Stimulated activated CD4-positive, alpha-beta T cell treated with anti-CD3 and anti-CD28 coated beads, Interleukin-12 subunit alpha, Interleukin-12 subunit beta, amount 100 ng/mL, for 24 hours (primary cell): ENCODE results near the gene GSTA1.
"Not testable (repeated sequence)": the region's sequence is repeated elsewhere in the genome, so short reads cannot be mapped to it uniquely, and the experiment has no call there.

Experiments
- DNase-seq, 2 experiments: peaks; one replicate each; pipeline ENCODE4 v3.0.0-alpha.2; 2020; ENCODE audit warnings: low read depth in 2 of 2

Gene GSTA1

GRCh38 chr6:52808660-52809059, 5.0 kb upstream of the GSTA1 start:
- no peak for DNase-seq

DNA sequence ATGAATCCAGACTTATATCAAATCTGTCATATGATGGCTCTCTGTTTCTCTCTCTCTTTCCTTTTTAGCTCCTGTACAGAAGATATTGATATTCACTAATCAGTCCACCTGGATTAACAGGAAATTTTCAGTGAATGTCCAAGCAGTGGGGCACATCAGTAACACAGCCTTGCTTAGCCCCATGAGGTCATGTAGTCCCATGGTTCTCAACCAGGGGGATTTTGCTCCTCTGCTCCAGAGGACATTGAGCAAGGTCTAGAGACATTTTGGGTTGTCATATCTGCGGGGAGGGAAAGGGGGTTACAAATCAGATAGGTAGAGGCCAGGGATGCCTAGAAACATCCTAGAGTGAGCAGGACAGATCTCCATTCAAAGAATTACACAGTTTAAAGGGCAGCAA, 810 bp downstream of the GSTA1 start:
- no peak for DNase-seq

GRCh38 chr6:52801188-52801841, 2.3 kb downstream of the GSTA1 start:
- DNase-seq = no peak

- not testable (repeated sequence) for DNase-seq
Measured at GRCh38 chr6:52799272-52799671, 4.3 kb downstream of the GSTA1 start.

DNA sequence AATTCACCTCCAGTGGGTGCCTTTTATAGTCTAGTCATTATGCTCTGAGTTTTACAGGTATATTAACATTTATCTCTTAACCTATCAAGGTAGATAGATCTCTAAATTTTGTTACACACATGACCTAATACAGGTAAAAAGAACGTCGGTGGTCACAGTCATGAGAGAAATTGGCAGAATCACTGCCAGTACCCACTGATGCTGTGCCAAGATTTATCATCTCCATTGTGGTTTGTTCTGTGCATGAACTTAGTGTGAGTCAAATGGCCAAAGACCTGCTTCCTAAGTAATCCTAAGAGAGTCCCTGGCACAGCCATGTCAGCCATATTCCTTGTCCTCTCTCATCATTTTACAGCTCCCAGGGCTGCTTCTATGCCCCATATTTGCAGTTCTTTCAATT, 9.2 kb downstream of the GSTA1 start:
- DNase-seq = not testable (repeated sequence)

DNA sequence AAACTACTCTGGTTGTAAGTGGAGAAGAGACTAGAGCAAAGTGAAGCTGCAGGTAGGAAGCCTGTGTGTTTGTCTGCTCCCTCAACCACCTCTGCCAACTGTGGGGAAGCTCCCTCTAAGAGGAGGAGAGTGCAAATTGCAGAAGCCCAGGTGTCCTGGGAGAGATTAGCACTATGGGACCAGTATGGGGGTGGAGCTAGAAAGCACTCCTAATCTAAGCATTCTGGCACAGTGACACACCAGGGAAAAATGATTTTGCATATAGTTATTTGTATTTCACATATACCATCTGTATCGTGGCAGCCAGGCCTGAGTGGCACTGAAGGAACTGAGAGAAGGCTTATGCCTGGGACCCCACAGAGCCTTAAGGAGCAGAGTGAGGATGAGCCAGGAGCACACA, 12.8 kb downstream of the GSTA1 start:
- no peak for DNase-seq

- DNase-seq = not testable (repeated sequence)
Measured at GRCh38 chr6:52789658-52790057, 14.0 kb downstream of the GSTA1 start.

- no peak for DNase-seq
Measured at GRCh38 chr6:52788478-52788877, 15.1 kb downstream of the GSTA1 start.

GRCh38 chr6:52787917-52788316, 15.7 kb downstream of the GSTA1 start:
- no peak for DNase-seq

- no peak for DNase-seq
Measured at GRCh38 chr6:52786249-52786956, 17.2 kb downstream of the GSTA1 start.

DNA sequence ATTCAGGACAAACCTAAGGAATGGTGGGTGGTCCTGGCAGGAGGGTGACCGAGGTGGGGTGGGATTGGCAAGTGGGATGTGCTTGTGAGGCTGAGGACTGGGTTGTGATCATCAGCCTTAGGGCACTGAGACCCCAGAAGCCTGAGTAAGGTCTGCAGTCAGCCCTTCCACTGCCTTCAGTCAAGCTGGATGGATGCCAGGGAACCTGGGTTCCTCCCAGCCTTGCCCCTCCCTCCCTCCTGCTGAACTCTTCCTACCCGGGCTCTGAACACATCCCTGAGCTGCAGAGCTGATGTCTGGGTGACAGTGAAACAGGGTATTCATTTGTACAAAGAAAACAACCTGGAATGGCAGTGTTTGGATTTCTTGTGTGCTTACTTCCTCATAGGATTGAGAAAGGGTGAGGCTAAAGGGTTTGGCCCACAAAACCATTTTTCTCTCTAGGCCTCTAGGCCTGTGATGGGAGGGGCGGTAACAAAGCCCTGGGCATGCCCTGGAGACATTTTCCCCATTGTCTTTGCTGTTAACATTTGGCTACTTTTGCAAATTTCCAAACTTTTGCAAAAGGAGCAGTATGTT, 20.8 kb downstream of the GSTA1 start:
- DNase-seq = not testable (repeated sequence)

DNA sequence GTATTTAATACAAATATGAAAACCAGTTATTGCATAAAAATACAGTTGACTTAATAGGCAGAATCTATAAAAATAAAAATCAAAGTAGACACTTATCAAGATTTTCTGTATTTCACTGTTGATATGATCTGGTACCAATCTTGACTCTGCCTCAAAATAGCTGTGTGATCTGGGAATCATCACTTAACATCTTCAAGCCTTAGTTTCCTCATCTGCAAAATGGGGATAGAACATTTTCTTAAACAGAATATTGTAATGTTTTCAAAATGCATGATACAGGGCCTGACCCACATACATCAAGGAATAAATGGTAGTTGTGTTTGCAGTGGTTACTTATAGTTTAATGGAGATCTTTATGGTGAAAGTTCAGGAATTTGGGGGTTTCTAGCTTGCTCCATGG, 21.4 kb downstream of the GSTA1 start:
- not testable (repeated sequence) for DNase-seq

GRCh38 chr6:52779237-52779636, 24.4 kb downstream of the GSTA1 start:
- DNase-seq = no peak

DNA sequence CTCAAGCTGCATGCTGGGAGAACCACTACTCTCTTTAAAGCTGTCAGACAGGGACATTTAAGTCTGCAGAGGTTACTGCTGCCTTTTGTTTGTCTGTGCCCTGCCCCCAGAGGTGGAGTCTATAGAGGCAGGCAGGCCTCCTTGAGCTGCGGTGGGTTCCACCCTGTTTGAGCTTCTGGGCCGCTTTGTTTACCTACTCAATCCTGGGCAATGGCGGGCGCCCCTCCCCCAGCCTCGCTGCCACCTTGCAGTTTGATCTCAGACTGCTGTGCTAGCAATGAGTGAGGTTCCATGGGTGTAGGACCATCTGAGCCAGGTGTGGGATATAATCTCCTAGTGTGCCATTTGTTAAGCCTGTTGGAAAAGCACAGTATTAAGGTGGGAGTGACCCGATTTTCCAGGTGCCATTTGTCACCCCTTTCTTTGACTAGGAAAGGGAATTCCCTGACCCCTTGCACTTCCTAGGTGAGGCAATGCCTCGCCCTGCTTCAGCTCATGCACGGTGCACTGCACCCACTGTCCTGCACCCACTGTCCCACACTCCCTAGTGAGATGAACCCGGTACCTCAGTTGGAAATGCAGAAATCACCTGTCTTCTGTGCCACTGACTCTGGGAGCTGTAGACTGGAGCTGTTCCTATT, 26.8 kb downstream of the GSTA1 start:
- DNase-seq = not testable (repeated sequence)

GRCh38 chr6:52769399-52769798, 34.2 kb downstream of the GSTA1 start:
- DNase-seq = not testable (repeated sequence)

- not testable (repeated sequence) for DNase-seq
Measured at GRCh38 chr6:52767658-52768057, 36.0 kb downstream of the GSTA1 start.

GRCh38 chr6:52763322-52763916, 40.2 kb downstream of the GSTA1 start, which contains the start of gene GSTA2:
Gene GSTA2, minus strand, starts transcription at chr6:52763475. Its CDS starts 5,528 bp downstream, at chr6:52757947.
- not testable (repeated sequence) for DNase-seq

DNA sequence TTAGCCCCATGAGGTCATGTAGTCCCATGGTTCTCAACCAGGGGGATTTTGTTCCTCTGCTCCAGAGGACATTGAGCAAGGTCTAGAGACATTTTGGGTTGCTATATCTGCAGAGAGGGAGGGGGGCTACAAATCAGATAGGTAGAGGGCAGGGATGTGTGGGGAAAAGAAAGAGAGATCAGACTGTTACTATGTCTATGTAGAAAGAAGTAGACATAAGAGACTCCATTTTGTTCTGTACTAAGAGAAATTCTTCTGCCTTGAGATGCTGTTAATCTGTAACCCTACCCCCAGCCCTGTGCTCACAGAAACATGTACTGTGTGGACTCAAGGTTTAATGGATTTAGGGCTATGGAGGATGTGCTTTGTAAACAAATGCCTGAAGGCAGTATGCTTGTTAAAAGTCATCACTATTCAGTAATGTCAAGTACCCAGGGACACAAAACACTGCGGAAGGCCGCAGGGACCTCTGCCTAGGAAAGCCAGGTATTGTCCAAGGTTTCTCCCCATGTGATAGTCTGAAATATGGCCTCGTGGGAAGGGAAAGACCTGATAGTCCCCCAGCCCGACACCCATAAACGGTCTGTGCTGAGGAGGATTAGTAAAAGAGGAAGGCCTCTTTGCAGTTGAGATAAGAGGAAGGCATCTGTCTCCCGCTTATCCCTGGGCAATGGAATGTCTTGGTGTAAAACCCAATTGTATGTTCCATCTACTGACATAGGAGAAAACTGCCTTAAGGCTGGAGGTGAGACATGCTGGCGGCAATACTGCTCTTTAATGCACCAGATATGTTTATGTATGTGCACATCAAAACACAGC, 41.7 kb downstream of the GSTA1 start:
- DNase-seq = not testable (repeated sequence)

DNA sequence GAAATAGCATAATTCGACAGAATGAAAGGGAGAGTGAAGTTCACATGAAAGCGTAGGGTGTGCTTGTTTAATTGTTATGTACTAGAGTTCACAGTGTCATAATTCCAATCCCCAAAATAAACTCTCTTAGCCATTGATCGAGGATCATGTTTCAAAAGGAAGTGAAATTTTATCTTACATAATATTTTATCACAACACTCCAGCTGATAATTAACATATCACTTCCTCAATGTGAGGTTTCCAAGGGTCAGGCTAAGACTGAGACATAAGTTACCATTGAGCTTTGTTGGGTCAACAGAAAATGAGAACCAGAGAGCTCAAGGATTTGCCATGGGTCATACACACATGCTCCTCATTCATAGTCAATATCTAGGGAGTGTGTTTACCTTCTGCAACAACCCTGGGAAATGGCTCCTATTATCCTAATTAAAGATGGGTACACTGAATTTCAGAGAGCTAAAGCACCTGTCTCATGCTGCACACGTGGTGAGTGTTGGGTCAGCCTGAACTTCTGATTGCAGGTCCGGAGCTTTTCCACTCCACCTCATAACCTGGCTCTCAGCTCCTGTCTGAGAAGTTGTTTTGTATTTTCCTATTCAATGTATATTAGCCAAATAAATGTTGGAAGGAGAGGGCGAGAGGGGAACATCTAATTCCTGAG, 43.4 kb downstream of the GSTA1 start:
- DNase-seq = no peak

DNA sequence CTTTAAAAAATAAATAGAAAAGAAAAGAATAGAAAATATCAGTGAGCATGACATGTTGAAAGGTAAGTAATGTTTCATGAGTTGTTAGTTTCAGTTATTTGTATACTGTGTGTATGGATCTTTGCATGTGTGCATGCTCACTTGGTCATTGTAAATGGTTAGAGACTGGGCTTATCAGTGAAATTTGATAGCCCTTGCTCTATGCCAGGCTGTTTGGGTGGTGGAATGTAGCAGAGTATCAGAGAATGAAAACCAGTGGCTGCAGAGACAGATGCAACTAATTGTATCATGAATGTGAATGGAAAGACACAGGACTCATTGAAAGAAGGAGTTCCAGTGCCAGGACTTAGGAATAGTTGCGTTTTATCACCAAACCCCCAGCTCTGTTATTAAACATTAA, 44.5 kb downstream of the GSTA1 start:
- no peak for DNase-seq
